Mesenchymal stem cell (in vitro differentiated cells and primary cell): Measurements from ENCODE around the gene C12orf60.

Source experiments
- DNase-seq: peaks from one replicate; pipeline ENCODE4 v3.0.0-alpha.2; 2013
- H2AFZ ChIP-seq: one replicate; pipeline ENCODE4 v1.6.1; 2013; ENCODE audit warnings: low read depth, mild to moderate bottlenecking, control low read depth, inconsistent platforms, low read length, moderate library complexity
- H2AK5ac ChIP-seq: 2 replicates; pipeline ENCODE4 v1.6.1; 2013; ENCODE audit warnings: low read length, moderate library complexity, mild to moderate bottlenecking, inconsistent platforms; ENCODE audit not compliant: severe bottlenecking
- H2BK120ac ChIP-seq: one replicate; pipeline ENCODE4 v1.6.1; 2013; ENCODE audit warnings: low read depth, mild to moderate bottlenecking, inconsistent platforms, low read length, moderate library complexity
- H2BK12ac ChIP-seq, 2 experiments: one replicate each; pipeline ENCODE4 v1.6.1; 2013; ENCODE audit warnings: inconsistent platforms in 2 of 2, low read length in 2 of 2, mild to moderate bottlenecking in 2 of 2, moderate library complexity in 2 of 2, control low read depth in 1 of 2
- H2BK15ac ChIP-seq: one replicate; pipeline ENCODE4 v1.6.1; 2013; ENCODE audit warnings: mild to moderate bottlenecking, low read depth, inconsistent platforms; ENCODE audit not compliant: poor library complexity, severe bottlenecking
- H2BK5ac ChIP-seq: 2 replicates; pipeline ENCODE4 v1.6.1; 2013; ENCODE audit warnings: low read depth, mild to moderate bottlenecking, low read length, control low read depth, inconsistent platforms; ENCODE audit not compliant: poor library complexity, severe bottlenecking
- H3K14ac ChIP-seq, 2 experiments: one replicate each; pipeline ENCODE4 v1.6.1; 2013; ENCODE audit warnings: inconsistent platforms in 2 of 2, low read length in 2 of 2, control low read depth in 1 of 2, mild to moderate bottlenecking in 1 of 2, moderate library complexity in 1 of 2
- H3K18ac ChIP-seq, 2 experiments: one replicate each; pipeline ENCODE4 v1.6.1; 2013; ENCODE audit warnings: inconsistent platforms in 2 of 2, low read length in 2 of 2, control low read depth in 1 of 2, low read depth in 1 of 2, mild to moderate bottlenecking in 1 of 2
- H3K23ac ChIP-seq, 2 experiments: one replicate each; pipeline ENCODE4 v1.6.1; 2013; ENCODE audit warnings: inconsistent platforms in 2 of 2, low read length in 2 of 2, mild to moderate bottlenecking in 2 of 2, moderate library complexity in 2 of 2, control low read depth in 1 of 2
- H3K27ac ChIP-seq: 2 replicates; pipeline ENCODE4 v1.5.1; 2013; ENCODE audit warnings: mild to moderate bottlenecking, moderate library complexity, low read length, control low read depth, inconsistent platforms; ENCODE audit not compliant: poor library complexity, severe bottlenecking
- H3K27me3 ChIP-seq, 2 experiments: 2 replicates each; pipeline versions ENCODE4 v1.6.1 to v1.7.0; 2013; ENCODE audit warnings: low read length in 2 of 2, mild to moderate bottlenecking in 2 of 2, moderate library complexity in 2 of 2, control low read depth in 1 of 2, inconsistent platforms in 1 of 2; ENCODE audit not compliant: control insufficient read depth in 1 of 2, insufficient read depth in 1 of 2
- H3K36me3 ChIP-seq, 2 experiments: 2 replicates each; pipeline versions ENCODE4 v1.6.1 to v1.7.0; 2013; ENCODE audit warnings: low read length in 2 of 2, control low read depth in 1 of 2, inconsistent platforms in 1 of 2, low read depth in 1 of 2, mild to moderate bottlenecking in 1 of 2; ENCODE audit not compliant: insufficient read depth in 2 of 2, control insufficient read depth in 1 of 2
- H3K4ac ChIP-seq, 2 experiments: one replicate each; pipeline ENCODE4 v1.6.1; 2013; ENCODE audit warnings: inconsistent platforms in 2 of 2, low read length in 2 of 2, mild to moderate bottlenecking in 2 of 2, moderate library complexity in 2 of 2, control low read depth in 1 of 2, low read depth in 1 of 2
- H3K4me1 ChIP-seq: 2 replicates; pipeline ENCODE4 v1.6.1; 2013; ENCODE audit warnings: low read depth, low read length, control low read depth; ENCODE audit not compliant: control insufficient read depth, insufficient read depth
- H3K4me2 ChIP-seq: 2 replicates; pipeline ENCODE4 v1.6.1; 2013; ENCODE audit warnings: low read length, mild to moderate bottlenecking, inconsistent platforms; ENCODE audit not compliant: poor library complexity, severe bottlenecking
- H3K4me3 ChIP-seq, 2 experiments: 2 replicates each; pipeline versions ENCODE4 v1.5.1 to v1.7.0; 2013; ENCODE audit warnings: low read length in 2 of 2, mild to moderate bottlenecking in 2 of 2, control low read depth in 1 of 2, low read depth in 1 of 2; ENCODE audit not compliant: insufficient read depth in 1 of 2
- H3K79me1 ChIP-seq: replicated peaks from 2 replicates; pipeline ENCODE4 v1.6.1; 2013; ENCODE audit warnings: mild to moderate bottlenecking, control low read depth, low read length, inconsistent platforms; ENCODE audit not compliant: poor library complexity, severe bottlenecking
- H3K9ac ChIP-seq: 2 replicates; pipeline ENCODE4 v1.7.0; 2013; ENCODE audit warnings: mild to moderate bottlenecking, low read length, moderate library complexity
- H3K9me3 ChIP-seq: 2 replicates; pipeline ENCODE4 v1.7.0; 2013; ENCODE audit warnings: mild to moderate bottlenecking, low read length; ENCODE audit not compliant: control insufficient read depth
- H4K8ac ChIP-seq: one replicate; pipeline ENCODE4 v1.6.1; 2013; ENCODE audit warnings: inconsistent platforms, mild to moderate bottlenecking, low read length, moderate library complexity
- H4K91ac ChIP-seq: one replicate; pipeline ENCODE4 v1.6.1; 2013; ENCODE audit warnings: mild to moderate bottlenecking, low read length, inconsistent platforms
- WGBS: methylation state at CpG from one replicate; pipeline ENCODE4 v1.1.7; 2013; ENCODE audit warnings: mixed read lengths; 5-methylcytosine and 5-hydroxymethylcytosine counted together

The C12orf60 gene

GRCh38 chr12:14768823-14769405 is 34.6 kb upstream of the C12orf60 start:
- H2BK12ac ChIP-seq = no peak overlapping the region
- 59% methylated on average over 14 of the region's 16 CpGs for WGBS
- H4K8ac ChIP-seq = no peak overlapping the region
- H3K36me3 ChIP-seq = peaks cover 0 to 23% of the 10 kb centered on the region in 2 experiments
- H3K4me1 ChIP-seq = peaks cover 8% of the 10 kb centered on the region
- H3K79me1 ChIP-seq = peaks cover 4% of the 10 kb centered on the region
- no peak overlapping the region for H2BK5ac ChIP-seq
- H3K23ac ChIP-seq = no peak overlapping the region
- H2AFZ ChIP-seq = peak overlapping the region; percentile 79
- peak overlapping the region; percentile 92 for H3K4me2 ChIP-seq
- peak overlapping the region in 1 of 2 experiments; percentile 1 for H3K18ac ChIP-seq
- H2BK15ac ChIP-seq = no peak overlapping the region
- H3K27ac ChIP-seq = peak overlapping the region; percentile 20
- no peak overlapping the region for H3K14ac ChIP-seq
- no peaks in the 10 kb centered on the region for H3K27me3 ChIP-seq
- H3K9me3 ChIP-seq = no peaks in the 10 kb centered on the region
- H4K91ac ChIP-seq = no peak overlapping the region
- H3K9ac ChIP-seq = peak overlapping the region; percentile 99
- peak; percentile 59 for DNase-seq
- no peak overlapping the region for H3K4ac ChIP-seq
- H2AK5ac ChIP-seq = peak overlapping the region; percentile 53
- peak overlapping the region; percentile 69 to 100 for H3K4me3 ChIP-seq
- no peak overlapping the region for H2BK120ac ChIP-seq

- H3K79me1 ChIP-seq = peaks cover 4% of the 10 kb centered on the region
- H2BK12ac ChIP-seq = peak overlapping the region in 1 of 2 experiments; percentile 71
- WGBS = 10% methylated on average over 25 of the region's 26 CpGs
Measured at GRCh38 chr12:14769466-14769968, 34.0 kb upstream of the C12orf60 start.

DNA sequence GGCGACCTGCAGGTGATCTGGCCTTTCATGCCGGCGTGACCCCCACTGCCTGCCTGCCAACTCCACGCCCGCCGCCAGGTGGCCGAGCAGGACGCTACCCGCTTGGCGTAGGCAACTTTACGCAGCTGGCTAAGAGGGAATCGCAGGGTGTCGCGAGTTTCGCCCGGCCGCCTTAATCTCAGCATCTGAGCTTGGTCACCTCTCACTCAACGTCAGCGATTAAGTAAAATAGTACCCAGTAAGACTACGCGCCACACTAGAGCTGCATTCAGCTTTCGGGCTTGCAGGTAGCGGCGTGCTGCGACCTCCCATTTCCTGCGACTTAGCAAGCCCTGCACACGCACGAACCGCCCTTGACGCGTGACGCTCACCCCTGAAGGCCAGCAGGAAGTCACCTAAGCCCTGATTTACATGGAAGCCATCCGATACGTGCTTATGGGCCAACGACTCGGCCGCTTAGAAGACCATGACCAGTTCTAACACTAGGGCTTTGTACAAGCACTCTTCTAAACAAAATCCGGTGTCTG is 33.4 kb upstream of the C12orf60 start:
- H3K79me1 ChIP-seq = peaks cover 4% of the 10 kb centered on the region
- H2AK5ac ChIP-seq = peak overlapping the region; percentile 11
- under 1% methylated on average over 38 of the region's 38 CpGs for WGBS
- peak overlapping the region in 1 of 2 experiments; percentile 99 for H3K23ac ChIP-seq
- H3K18ac ChIP-seq = peak overlapping the region; percentile 62 to 99
- H2BK120ac ChIP-seq = peak overlapping the region; percentile 11
- peak overlapping the region; percentile 63 for H4K8ac ChIP-seq
- H2AFZ ChIP-seq = peak overlapping the region; percentile 79
- H3K4me2 ChIP-seq = peak overlapping the region; percentile 92
- peak overlapping the region; percentile 99 for H3K9ac ChIP-seq
- H2BK15ac ChIP-seq = no peak overlapping the region
- no peaks in the 10 kb centered on the region for H3K27me3 ChIP-seq
- H3K36me3 ChIP-seq = peaks cover 0 to 23% of the 10 kb centered on the region in 2 experiments
- peaks cover 8% of the 10 kb centered on the region for H3K4me1 ChIP-seq
- peak overlapping the region in 1 of 2 experiments; percentile 71 for H2BK12ac ChIP-seq
- H3K14ac ChIP-seq = peak overlapping the region in 1 of 2 experiments; percentile 99
- peak overlapping the region; percentile 69 to 100 for H3K4me3 ChIP-seq
- H4K91ac ChIP-seq = peak overlapping the region; percentile 67
- H3K9me3 ChIP-seq = no peaks in the 10 kb centered on the region
- H3K4ac ChIP-seq = peak overlapping the region; percentile 12 to 39
- peak overlapping the region; percentile 72 for H3K27ac ChIP-seq
- H2BK5ac ChIP-seq = no peak overlapping the region
- peak; percentile 83 for DNase-seq

More at GRCh38 chr12:14769466-14769968, 34.0 kb upstream of the C12orf60 start:
- Histone ChIP-seq H2AFZ (peak overlapping the region; percentile 79), H3K4me3 (peak overlapping the region; percentile 69 to 100), H3K9me3 (no peaks in the 10 kb centered on the region), H3K18ac (peak overlapping the region; percentile 3 to 99), H3K27me3 (no peaks in the 10 kb centered on the region), H3K4ac (peak overlapping the region in 1 of 2 experiments; percentile 12), H4K8ac (peak overlapping the region; percentile 52), H3K27ac (peak overlapping the region; percentile 45), H2AK5ac (peak overlapping the region; percentile 42), H3K14ac (peak overlapping the region in 1 of 2 experiments; percentile 99), H3K36me3 (peaks cover 0 to 23% of the 10 kb centered on the region in 2 experiments), H3K4me2 (peak overlapping the region; percentile 92), H2BK15ac (no peak overlapping the region), H2BK120ac (no peak overlapping the region), H4K91ac (no peak overlapping the region), H3K4me1 (peaks cover 8% of the 10 kb centered on the region), H3K23ac (peak overlapping the region in 1 of 2 experiments; percentile 99), H2BK5ac (peak overlapping the region; percentile 51), H3K9ac (peak overlapping the region; percentile 99)
- DNase-seq = peak; percentile 45
